GM13976 (cell line): ENCODE data around the gene NEXN.

ENCODE experiments used
- DNase-seq: peaks from one replicate; pipeline ENCODE4 v3.0.0; 2012; ENCODE audit warnings: low spot score
- in situ Hi-C: fragments of 300-500 bp; cut with MboI; formaldehyde crosslinking; loops from one replicate; pipeline ENCODE4 v1.12.0; 2022; ENCODE audit warnings: low sequenced_read_pairs, mixed read lengths, inconsistent platforms; ENCODE audit not compliant: unreplicated experiment
- TF ChIP-seq, protein P1 (sequence below): IDR thresholded peaks from 2 replicates; pipeline ENCODE4 v1.5.1; 2012; ENCODE audit warnings: borderline replicate concordance, mild to moderate bottlenecking; ENCODE audit not compliant: insufficient read depth; ENCODE audit errors: extremely low read depth, missing control alignments, control extremely low read depth

The NEXN gene

GRCh38 chr1:77940921-77941570, 52.6 kb downstream of the NEXN start:
- DNase-seq, result no peak
- TF ChIP-seq, protein P1, sequence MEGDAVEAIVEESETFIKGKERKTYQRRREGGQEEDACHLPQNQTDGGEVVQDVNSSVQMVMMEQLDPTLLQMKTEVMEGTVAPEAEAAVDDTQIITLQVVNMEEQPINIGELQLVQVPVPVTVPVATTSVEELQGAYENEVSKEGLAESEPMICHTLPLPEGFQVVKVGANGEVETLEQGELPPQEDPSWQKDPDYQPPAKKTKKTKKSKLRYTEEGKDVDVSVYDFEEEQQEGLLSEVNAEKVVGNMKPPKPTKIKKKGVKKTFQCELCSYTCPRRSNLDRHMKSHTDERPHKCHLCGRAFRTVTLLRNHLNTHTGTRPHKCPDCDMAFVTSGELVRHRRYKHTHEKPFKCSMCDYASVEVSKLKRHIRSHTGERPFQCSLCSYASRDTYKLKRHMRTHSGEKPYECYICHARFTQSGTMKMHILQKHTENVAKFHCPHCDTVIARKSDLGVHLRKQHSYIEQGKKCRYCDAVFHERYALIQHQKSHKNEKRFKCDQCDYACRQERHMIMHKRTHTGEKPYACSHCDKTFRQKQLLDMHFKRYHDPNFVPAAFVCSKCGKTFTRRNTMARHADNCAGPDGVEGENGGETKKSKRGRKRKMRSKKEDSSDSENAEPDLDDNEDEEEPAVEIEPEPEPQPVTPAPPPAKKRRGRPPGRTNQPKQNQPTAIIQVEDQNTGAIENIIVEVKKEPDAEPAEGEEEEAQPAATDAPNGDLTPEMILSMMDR, result no peak
- in situ Hi-C loops, result no loop called here

DNA sequence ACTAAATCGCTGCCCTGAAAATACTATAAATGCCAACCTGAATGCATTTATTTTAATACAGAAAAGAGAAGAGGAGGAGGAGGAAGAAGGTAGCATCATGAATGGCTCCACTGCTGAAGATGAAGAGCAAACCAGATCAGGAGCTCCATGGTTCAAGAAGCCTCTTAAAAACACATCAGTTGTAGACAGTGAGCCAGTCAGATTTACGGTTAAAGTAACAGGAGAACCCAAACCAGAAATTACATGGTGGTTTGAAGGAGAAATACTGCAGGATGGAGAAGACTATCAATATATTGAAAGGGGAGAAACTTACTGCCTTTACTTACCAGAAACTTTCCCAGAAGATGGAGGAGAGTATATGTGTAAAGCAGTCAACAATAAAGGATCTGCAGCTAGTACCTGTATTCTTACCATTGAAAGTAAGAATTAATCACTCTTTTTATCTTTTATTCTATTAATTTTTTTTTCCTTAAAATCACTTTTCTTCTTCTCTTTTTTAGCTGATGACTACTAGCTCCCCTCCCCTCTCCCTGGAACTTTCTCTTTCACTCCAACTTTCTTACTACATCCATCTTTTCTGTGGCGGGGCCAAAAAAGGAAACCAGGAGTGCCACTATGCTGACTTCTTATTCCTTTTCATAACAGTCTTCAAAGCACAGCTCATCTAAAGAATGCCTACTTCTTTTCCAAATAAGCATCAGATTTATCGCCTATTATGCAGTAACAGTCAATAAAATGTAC, 54.1 kb downstream of the NEXN start:
- TF ChIP-seq, protein P1, result no peak
- DNase-seq, result no peak
- in situ Hi-C loops, result no loop called here

- DNase-seq, result no peak
- in situ Hi-C loops, result no loop called here
- TF ChIP-seq, protein P1, result no peak
Measured at GRCh38 chr1:77945345-77945744, 56.9 kb downstream of the NEXN start.

DNA sequence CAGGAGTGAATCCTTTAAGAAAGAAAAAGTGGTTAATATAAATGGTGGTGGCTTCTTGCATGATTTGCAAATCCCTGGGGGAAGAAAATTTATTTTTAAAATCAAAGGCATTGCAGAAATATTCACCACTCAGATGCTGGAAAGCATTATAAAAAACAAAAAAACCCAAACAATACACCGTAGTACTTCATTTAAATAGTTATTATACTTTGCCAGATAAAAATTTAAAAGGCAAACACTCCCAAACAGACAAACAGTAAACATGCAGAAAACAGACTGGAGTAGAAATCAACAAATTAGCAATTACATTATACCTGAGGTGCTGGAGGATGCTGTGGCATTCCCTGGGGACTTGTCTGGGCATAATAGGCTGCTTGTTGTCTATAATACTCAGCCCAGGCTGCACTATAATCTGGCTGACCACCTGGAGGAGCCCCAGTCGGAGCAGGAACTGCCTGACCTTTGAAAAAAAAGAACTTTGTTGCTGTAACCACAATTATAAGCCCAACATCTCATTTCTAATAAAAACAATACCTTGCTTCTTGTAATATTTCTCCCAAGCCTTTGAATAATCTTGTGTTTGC, 60.5 kb downstream of the NEXN start:
- TF ChIP-seq, protein P1, result peak; percentile 6
- DNase-seq, result no peak

DNA sequence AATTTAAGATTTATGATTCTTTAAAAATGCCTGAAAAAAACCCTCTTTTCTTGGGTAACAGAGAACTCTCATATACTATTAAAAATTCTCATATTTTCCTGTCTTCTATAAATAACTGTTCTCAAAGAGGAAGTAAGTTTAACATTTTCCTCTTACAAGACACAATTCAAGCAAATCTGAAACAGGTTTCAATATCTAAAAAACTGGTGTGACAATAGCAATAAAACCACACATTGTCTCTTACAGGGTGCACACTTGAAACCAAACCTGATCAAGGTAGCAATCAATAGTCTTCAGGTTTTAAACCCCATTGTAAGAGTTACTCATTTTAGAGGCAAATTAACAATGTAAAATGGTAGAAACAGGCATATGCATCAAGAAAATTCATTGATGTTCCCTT, 62.4 kb downstream of the NEXN start:
- in situ Hi-C loops, result no loop called here
- TF ChIP-seq, protein P1, result no peak
- no peak for DNase-seq

More for the DNA sequence above, 60.5 kb downstream of the NEXN start:
- in situ Hi-C loops, result no loop called here

DNA sequence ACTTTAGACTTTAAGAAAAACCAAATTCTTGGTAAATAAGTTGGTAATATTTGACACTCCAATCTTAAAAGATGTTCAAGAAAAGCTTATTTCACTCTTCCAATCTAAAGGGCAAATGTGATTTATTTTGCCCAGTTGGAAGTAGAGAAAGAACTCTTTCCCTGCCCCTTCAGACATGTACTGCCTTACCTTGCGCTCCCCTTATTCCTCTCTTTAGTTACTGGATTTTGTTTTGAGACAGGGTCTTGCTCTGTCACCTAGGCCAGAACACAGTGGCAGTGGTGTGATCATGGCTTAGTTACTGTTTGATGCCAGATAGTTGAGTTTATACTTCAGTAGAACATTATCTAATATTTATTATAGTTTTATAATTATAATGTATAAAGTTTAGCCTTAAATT, 62.9 kb downstream of the NEXN start:
- TF ChIP-seq, protein P1, result no peak
- no peak for DNase-seq
- in situ Hi-C loops, result no loop called here
